ENCODE results near the gene MAL.

The MAL gene

GRCh38 chr2:95046371-95047112 lies 21.0 kb downstream of the MAL start:
- Histone ChIP-seq H3K4me1 (ENCODE audit: insufficient read depth, low read length) (no peaks in the 10 kb centered on the region), H3K9me3 (ENCODE audit: insufficient read depth, low read depth, low read length) (no peaks in the 10 kb centered on the region), H3K27ac (ENCODE audit: low read length) (no peak overlapping the region), H3K27me3 (ENCODE audit: insufficient read depth, low read length) (peaks cover 10% of the 10 kb centered on the region), H3K9ac (ENCODE audit: low read depth, low read length) (no peak overlapping the region), H3K4me3 (ENCODE audit: low read length) (no peak overlapping the region), H3K36me3 (ENCODE audit: insufficient read depth, low read depth, low read length) (no peaks in the 10 kb centered on the region)

GRCh38 chr2:95047629-95048510 lies 22.4 kb downstream of the MAL start:
- Histone ChIP-seq H3K9me3 (ENCODE audit: insufficient read depth, low read depth, low read length) (no peaks in the 10 kb centered on the region), H3K4me1 (ENCODE audit: insufficient read depth, low read length) (no peaks in the 10 kb centered on the region), H3K9ac (ENCODE audit: low read depth, low read length) (no peak overlapping the region), H3K4me3 (ENCODE audit: low read length) (no peak overlapping the region), H3K36me3 (ENCODE audit: insufficient read depth, low read depth, low read length) (no peaks in the 10 kb centered on the region), H3K27me3 (ENCODE audit: insufficient read depth, low read length) (peaks cover 16% of the 10 kb centered on the region), H3K27ac (ENCODE audit: low read length) (no peak overlapping the region)

- Histone ChIP-seq H3K4me1 (ENCODE audit: insufficient read depth, low read length) (no peaks in the 10 kb centered on the region), H3K27me3 (ENCODE audit: insufficient read depth, low read length) (peaks cover 10% of the 10 kb centered on the region), H3K9me3 (ENCODE audit: insufficient read depth, low read depth, low read length) (no peaks in the 10 kb centered on the region), H3K36me3 (ENCODE audit: insufficient read depth, low read depth, low read length) (no peaks in the 10 kb centered on the region), H3K27ac (ENCODE audit: low read length) (no peak overlapping the region), H3K4me3 (ENCODE audit: low read length) (no peak overlapping the region), H3K9ac (ENCODE audit: low read depth, low read length) (no peak overlapping the region)
These were observed 23.5 kb downstream of the MAL start for GRCh38 chr2:95048825-95049682.

GRCh38 chr2:95049683-95049955 lies 24.1 kb downstream of the MAL start:
- Histone ChIP-seq H3K4me1 (ENCODE audit: insufficient read depth, low read length) (no peaks in the 10 kb centered on the region), H3K36me3 (ENCODE audit: insufficient read depth, low read depth, low read length) (no peaks in the 10 kb centered on the region), H3K4me3 (ENCODE audit: low read length) (no peak overlapping the region), H3K27ac (ENCODE audit: low read length) (no peak overlapping the region), H3K27me3 (ENCODE audit: insufficient read depth, low read length) (peaks cover 14% of the 10 kb centered on the region), H3K9ac (ENCODE audit: low read depth, low read length) (no peak overlapping the region), H3K9me3 (ENCODE audit: insufficient read depth, low read depth, low read length) (no peaks in the 10 kb centered on the region)

GRCh38 chr2:95049961-95050360 lies 24.5 kb downstream of the MAL start:
- Histone ChIP-seq H3K4me1 (ENCODE audit: insufficient read depth, low read length) (no peaks in the 10 kb centered on the region), H3K27ac (ENCODE audit: low read length) (no peak overlapping the region), H3K4me3 (ENCODE audit: low read length) (no peak overlapping the region), H3K9me3 (ENCODE audit: insufficient read depth, low read depth, low read length) (no peaks in the 10 kb centered on the region), H3K9ac (ENCODE audit: low read depth, low read length) (no peak overlapping the region), H3K36me3 (ENCODE audit: insufficient read depth, low read depth, low read length) (no peaks in the 10 kb centered on the region), H3K27me3 (ENCODE audit: insufficient read depth, low read length) (peaks cover 14% of the 10 kb centered on the region)

GRCh38 chr2:95050385-95051300 lies 25.1 kb downstream of the MAL start:
- Histone ChIP-seq H3K4me3 (ENCODE audit: low read length) (no peak overlapping the region), H3K36me3 (ENCODE audit: insufficient read depth, low read depth, low read length) (no peaks in the 10 kb centered on the region), H3K27me3 (ENCODE audit: insufficient read depth, low read length) (peaks cover 17% of the 10 kb centered on the region; the same call in 1 of the 2 replicates), H3K4me1 (ENCODE audit: insufficient read depth, low read length) (no peaks in the 10 kb centered on the region), H3K27ac (ENCODE audit: low read length) (no peak overlapping the region), H3K9me3 (ENCODE audit: insufficient read depth, low read depth, low read length) (no peaks in the 10 kb centered on the region), H3K9ac (ENCODE audit: low read depth, low read length) (no peak overlapping the region)

- H3K27me3 ChIP-seq (ENCODE audit: insufficient read depth, low read length), result peaks cover 19% of the 10 kb centered on the region; the same call in 1 of the 2 replicates
- H3K27ac ChIP-seq (ENCODE audit: low read length), result no peak overlapping the region
- H3K36me3 ChIP-seq (ENCODE audit: insufficient read depth, low read depth, low read length), result no peaks in the 10 kb centered on the region
- H3K4me1 ChIP-seq (ENCODE audit: insufficient read depth, low read length), result no peaks in the 10 kb centered on the region
- H3K4me3 ChIP-seq (ENCODE audit: low read length), result no peak overlapping the region
- H3K9me3 ChIP-seq (ENCODE audit: insufficient read depth, low read depth, low read length), result no peaks in the 10 kb centered on the region
- H3K9ac ChIP-seq (ENCODE audit: low read depth, low read length), result no peak overlapping the region
These were observed 26.1 kb downstream of the MAL start for GRCh38 chr2:95051626-95052025.

GRCh38 chr2:95052307-95052706 lies 26.8 kb downstream of the MAL start:
- Histone ChIP-seq H3K27ac (ENCODE audit: low read length) (no peak overlapping the region), H3K4me3 (ENCODE audit: low read length) (no peak overlapping the region), H3K27me3 (ENCODE audit: insufficient read depth, low read length) (peaks cover 19% of the 10 kb centered on the region; the same call in 1 of the 2 replicates), H3K9ac (ENCODE audit: low read depth, low read length) (no peak overlapping the region), H3K4me1 (ENCODE audit: insufficient read depth, low read length) (no peaks in the 10 kb centered on the region), H3K36me3 (ENCODE audit: insufficient read depth, low read depth, low read length) (no peaks in the 10 kb centered on the region), H3K9me3 (ENCODE audit: insufficient read depth, low read depth, low read length) (no peaks in the 10 kb centered on the region)

GRCh38 chr2:95052804-95053479 lies 27.4 kb downstream of the MAL start:
- no peak overlapping the region for H3K9ac ChIP-seq (ENCODE audit: low read depth, low read length)
- H3K27me3 ChIP-seq (ENCODE audit: insufficient read depth, low read length), result peaks cover 19% of the 10 kb centered on the region; the same call in 1 of the 2 replicates
- no peaks in the 10 kb centered on the region for H3K36me3 ChIP-seq (ENCODE audit: insufficient read depth, low read depth, low read length)
- H3K4me3 ChIP-seq (ENCODE audit: low read length), result no peak overlapping the region
- H3K27ac ChIP-seq (ENCODE audit: low read length), result no peak overlapping the region
- H3K4me1 ChIP-seq (ENCODE audit: insufficient read depth, low read length), result no peaks in the 10 kb centered on the region
- H3K9me3 ChIP-seq (ENCODE audit: insufficient read depth, low read depth, low read length), result no peaks in the 10 kb centered on the region

GRCh38 chr2:95053543-95053942 lies 28.0 kb downstream of the MAL start:
- no peak overlapping the region for H3K9ac ChIP-seq (ENCODE audit: low read depth, low read length)
- H3K27me3 ChIP-seq (ENCODE audit: insufficient read depth, low read length), result peaks cover 19% of the 10 kb centered on the region; the same call in 1 of the 2 replicates
- no peaks in the 10 kb centered on the region for H3K4me1 ChIP-seq (ENCODE audit: insufficient read depth, low read length)
- H3K4me3 ChIP-seq (ENCODE audit: low read length), result no peak overlapping the region
- no peaks in the 10 kb centered on the region for H3K9me3 ChIP-seq (ENCODE audit: insufficient read depth, low read depth, low read length)
- no peaks in the 10 kb centered on the region for H3K36me3 ChIP-seq (ENCODE audit: insufficient read depth, low read depth, low read length)
- no peak overlapping the region for H3K27ac ChIP-seq (ENCODE audit: low read length)

Measured in iPS-20b (cell line).